Embryonic facial prominence (tissue), 1 donor: Measurements from ENCODE around the gene GOPC.

ENCODE experiments used
- DNase-seq: peaks from one replicate; pipeline ENCODE4 v3.0.0-alpha.2; 2016; ENCODE audit errors: extremely low spot score

The GOPC gene

DNA sequence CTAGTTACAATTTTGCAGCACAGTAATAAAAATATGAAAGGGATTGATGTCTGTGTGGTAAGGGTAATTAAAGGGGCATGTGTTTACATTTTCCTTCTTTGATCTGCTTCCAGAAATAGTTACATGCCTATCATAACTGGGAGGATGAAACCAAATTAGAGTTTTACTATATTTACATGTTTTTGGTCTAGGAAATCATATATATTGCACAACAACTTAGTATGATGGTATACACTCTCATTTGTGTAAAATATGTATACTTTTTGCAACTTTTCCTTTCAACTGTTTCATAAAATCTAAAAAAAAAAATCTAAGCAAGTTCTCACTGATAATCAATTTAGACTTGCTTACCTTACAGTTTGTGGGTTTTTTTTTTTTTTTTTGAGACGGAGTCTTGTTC lies 87.7 kb downstream of the GOPC start:
- DNase-seq = no peak

GRCh38 chr6:117513778-117514365 lies 88.4 kb downstream of the GOPC start:
- DNase-seq = no peak

GRCh38 chr6:117512987-117513573 lies 89.2 kb downstream of the GOPC start:
- no peak for DNase-seq

- no peak for DNase-seq
Observed at GRCh38 chr6:117512056-117512828, 90.1 kb downstream of the GOPC start.
